Motor neuron (in vitro differentiated cells): ENCODE data around the gene CHID1. TPM values are rescaled to one million over a fixed set of nuclear protein-coding genes. Genes with fewer than 3 reads are reported as not detected.

ENCODE experiments used
- ATAC-seq, 8 experiments: fragments of 200-7000 bp; cut with Tn5 transposase; replicated peaks in 6 of 8; 2 replicates each; pipeline ENCODE4 v1.8.0; 2021; ENCODE audit warnings: mild to moderate bottlenecking in 8 of 8, moderate library complexity in 8 of 8
- H3K27ac ChIP-seq, 2 donors: fragments of 250-450 bp; sonication (Bioruptor Pico); 2 replicates each; pipeline ENCODE4 v1.9.0; 2021; ENCODE audit warnings: antibody characterized with exemption in 2 of 2, mild to moderate bottlenecking in 2 of 2, moderate library complexity in 1 of 2
- H3K4me1 ChIP-seq, 2 donors: fragments of 250-450 bp; sonication (Bioruptor Pico); replicated peaks in 1 of 2; 2 replicates each; pipeline ENCODE4 v1.6.1; 2021; ENCODE audit warnings: antibody characterized with exemption in 2 of 2, mild to moderate bottlenecking in 2 of 2, moderate library complexity in 1 of 2
- H3K4me3 ChIP-seq, 5 donors: fragments of 250-450 bp; sonication (Bioruptor Pico); 2 replicates each; pipeline ENCODE4 v1.9.0; 2021; ENCODE audit warnings: antibody characterized with exemption in 5 of 5, mild to moderate bottlenecking in 5 of 5, moderate library complexity in 4 of 5
- WGBS, 10 experiments: fragments of 450-650 bp; shearing (Covaris generic); methylation state at CpG; one replicate each; pipeline ENCODE4 v1.0.0; 2022; 5-methylcytosine and 5-hydroxymethylcytosine counted together
- in situ Hi-C, 9 experiments: fragments of 400-800 bp; cut with MboI; loops; one replicate each; pipeline ENCODE4 v1.15.0; 2021; ENCODE audit warnings: low sequenced_read_pairs in 9 of 9, low pct_unique_long_range_greater_than_20kb in 2 of 9; ENCODE audit not compliant: unreplicated experiment in 9 of 9
- total RNA-seq, 8 experiments: library from RNA; unstranded; fragments of 300-600 nt; gene quantifications; 2 replicates each; pipeline versions ENCODE4 v1.2.3 to v1.2.4, GENCODE V29; 2022

Gene CHID1
- total RNA-seq, 8 experiments from 2014 or later = 48.5 to 96.3 (median 66.8) TPM

DNA sequence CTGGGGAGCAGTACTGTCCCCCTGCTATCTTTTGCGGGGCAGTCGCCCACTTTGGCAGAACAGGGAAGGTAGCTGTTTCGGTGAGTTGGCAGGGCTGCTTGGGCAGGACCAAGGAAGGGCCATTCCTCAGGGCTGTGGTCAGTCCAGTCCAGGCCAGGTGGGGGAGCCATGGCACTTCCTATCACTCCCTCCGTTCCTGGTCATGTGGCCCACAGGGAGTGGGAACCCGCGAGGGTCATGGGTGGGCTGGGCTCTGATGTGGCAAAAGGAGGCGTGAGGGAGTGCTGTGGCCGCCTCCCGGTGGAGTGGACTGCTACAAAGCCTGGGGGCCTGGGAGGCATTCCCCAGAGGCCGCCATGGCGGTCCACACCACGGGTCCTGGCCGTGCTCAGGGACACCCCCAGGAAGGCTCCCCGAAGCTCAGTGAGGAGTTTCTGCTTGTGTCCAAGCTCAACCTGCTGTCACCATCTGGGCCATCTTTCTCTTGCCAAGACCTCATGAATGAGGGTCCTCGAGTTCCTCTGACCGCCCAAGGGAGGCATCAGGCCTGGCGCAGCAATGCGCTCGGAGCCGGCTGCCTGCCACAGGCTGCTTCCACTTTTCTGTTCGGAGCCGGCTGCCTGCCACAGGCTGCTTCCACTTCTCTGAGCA lies 11.9 kb downstream of the CHID1 start:
- WGBS, 10 experiments = 75 to 100% (median 98%) methylated on average over 2 to 6 of the region's 22 CpGs; no CpG with 5 or more reads in 4 of the 10 experiments
- peak; percentile 37 to 82 (median 74) for ATAC-seq
- Histone ChIP-seq H3K4me3 (no peak overlapping the region), H3K27ac (no peak overlapping the region), H3K4me1 (peaks cover 0 to 5% of the 10 kb centered on the region in 2 donors)
- in situ Hi-C loops = no loop called here

DNA sequence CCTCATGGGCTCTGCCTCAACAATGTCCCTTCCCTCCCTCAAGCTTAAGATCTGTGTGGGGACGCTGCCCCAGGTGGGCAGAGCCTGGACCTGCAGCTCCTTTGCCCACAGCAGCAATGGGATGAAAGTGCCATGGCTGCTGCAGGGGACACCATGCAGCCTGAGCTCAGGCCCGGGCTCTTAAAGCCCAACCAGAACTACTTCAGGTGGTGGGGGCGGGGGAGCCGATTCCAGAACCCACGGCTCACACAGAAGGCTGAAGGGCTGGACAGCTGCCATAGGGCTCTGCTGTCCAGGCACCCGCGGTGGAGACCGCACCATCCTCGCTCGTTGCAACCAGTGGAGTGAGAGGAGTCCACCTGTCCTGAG lies 12.5 kb downstream of the CHID1 start:
- 87% methylated on average over 9 of the region's 10 CpGs; no CpG with 5 or more reads in 9 of the 10 experiments for WGBS, 10 experiments
- no peak overlapping the region for H3K4me3 ChIP-seq
- H3K27ac ChIP-seq = peak overlapping the region in 1 of 2 donors; percentile 27
- peaks cover 0 to 5% of the 10 kb centered on the region in 2 donors for H3K4me1 ChIP-seq
- in situ Hi-C loops = no loop called here
- peak in 7 of 8 experiments; percentile 47 to 77 (median 70) for ATAC-seq

DNA sequence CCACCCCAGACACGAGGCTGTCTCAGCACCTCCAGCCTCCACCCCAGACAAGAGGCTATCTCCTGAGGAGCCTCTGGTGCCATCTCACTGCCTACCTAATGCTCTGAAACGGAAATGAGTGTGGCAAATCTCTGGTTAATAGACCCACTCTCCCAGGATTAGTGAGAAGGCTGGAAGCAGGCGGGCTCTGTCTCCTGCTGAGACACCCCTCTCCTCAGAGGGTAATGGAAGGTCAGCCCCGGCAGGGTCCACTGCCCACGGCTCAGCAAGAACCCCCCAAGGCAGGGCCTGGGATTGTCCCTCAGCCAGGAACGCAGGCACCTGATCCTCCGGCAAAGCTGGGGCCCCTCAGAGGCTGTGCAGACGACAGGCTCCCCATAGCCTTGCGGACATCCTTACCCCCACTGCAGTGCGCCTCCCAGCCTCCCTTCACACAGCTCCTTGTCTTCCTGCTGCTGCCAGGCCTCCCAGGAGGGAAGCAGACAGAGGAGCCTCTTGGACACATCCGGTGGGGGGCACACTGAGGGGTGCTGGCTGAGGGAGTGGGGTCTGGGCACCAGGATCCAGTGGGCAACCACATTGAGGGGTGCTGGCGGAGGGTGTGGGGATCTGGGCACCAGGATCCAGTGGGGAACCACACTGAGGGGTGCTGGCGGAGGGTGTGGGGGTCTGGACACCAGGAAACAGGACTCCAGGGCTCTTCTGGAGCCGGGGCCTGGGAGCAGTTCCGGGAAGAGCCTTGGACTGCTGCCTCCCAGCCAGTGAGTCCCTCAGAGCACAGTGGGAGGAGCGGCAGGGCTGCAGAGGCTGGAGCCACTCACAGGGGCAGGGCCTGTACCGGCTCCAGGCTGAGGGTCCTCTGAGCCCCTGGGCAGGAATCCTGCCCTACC lies 13.1 kb downstream of the CHID1 start:
- peak in 1 of 8 experiments; percentile 1 for ATAC-seq
- in situ Hi-C loops = no loop called here
- 72 to 100% (median 100%) methylated on average over 1 to 8 of the region's 17 CpGs; no CpG with 5 or more reads in 5 of the 10 experiments for WGBS, 10 experiments
- H3K27ac ChIP-seq = peak overlapping the region in 1 of 2 donors; percentile 27
- H3K4me1 ChIP-seq = peaks cover 0 to 5% of the 10 kb centered on the region in 2 donors
- no peak overlapping the region for H3K4me3 ChIP-seq

DNA sequence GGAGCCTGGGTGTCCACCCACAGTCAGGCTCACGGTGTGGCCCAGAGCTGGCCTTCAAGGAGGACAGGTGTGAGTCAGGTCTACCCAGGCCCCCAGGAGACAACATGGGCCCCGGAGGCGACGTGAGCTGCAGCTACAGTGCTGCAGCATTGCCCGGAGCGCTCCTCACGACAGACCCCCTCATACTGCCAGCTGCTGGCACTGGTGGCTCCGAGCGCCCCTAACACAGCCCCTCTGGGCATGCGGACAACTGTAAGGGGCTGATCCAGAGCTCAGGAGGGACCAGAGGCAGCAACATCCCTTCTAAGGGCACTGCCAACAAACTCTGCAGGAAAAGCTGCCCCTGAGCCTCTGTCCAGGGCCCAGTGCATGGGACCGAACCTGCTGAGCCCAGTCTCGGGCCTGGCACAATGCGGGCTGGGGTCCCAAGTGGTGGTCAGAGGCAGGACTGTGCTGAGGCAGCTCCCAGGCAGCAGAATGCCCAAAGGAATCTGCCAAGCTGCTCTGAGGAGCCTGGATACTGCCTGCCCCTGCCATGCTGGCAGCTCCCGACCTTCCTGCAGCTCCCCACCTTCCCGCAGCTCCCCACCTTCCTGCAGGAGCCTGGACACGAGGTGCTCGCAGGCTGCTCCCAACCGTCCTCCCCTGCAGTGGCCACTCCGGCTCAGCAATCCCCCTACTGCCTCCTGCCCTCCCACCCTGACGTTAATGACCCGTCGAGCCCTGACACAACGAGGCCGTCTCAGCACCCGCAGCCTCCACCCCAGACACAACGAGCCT lies 15.1 kb downstream of the CHID1 start:
- Histone ChIP-seq H3K4me3 (no peak overlapping the region), H3K27ac (no peak overlapping the region), H3K4me1 (peaks cover 12 to 23% of the 10 kb centered on the region in 2 donors)
- in situ Hi-C loops = no loop called here
- no peak for ATAC-seq
- WGBS, 10 experiments = 93 to 95% methylated on average over 3 to 4 of the region's 26 CpGs; no CpG with 5 or more reads in 8 of the 10 experiments

DNA sequence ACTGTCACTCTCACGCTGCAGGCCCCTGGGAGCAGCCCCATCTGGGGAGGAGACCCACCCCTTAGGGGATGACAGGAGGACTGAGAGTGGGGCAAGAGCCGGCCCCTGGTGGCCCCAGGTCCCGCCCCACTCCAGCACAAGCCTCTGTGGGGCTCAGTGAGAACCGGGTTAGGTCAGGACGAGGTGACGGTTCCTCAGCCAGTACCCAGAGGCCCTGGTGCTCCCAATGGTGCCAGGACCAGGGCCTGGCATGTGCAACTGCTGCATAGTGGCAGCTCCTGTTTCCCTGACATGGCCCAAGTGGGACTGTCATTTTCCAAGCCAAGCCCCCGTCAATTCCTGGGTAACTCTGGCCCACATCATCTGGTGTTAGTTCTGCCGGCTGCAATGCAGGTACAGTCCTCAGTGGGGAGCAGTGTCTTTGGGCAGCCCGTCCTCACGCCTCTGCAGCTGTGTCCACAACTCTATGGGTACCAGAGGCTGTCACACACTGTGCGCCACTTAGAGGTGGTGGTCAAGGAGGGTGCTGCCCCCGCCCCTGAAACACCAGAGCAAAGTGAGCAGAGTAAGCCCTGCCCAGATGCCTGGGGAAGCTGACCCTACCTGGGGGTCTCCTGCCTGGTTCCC lies 15.9 kb downstream of the CHID1 start:
- no peak overlapping the region for H3K4me3 ChIP-seq
- H3K4me1 ChIP-seq = peaks cover 21 to 31% of the 10 kb centered on the region in 2 donors
- WGBS, 10 experiments = 77 to 100% (median 95%) methylated on average over 1 to 3 of the region's 12 CpGs; no CpG with 5 or more reads in 7 of the 10 experiments
- H3K27ac ChIP-seq = no peak overlapping the region
- in situ Hi-C loops = no loop called here
- no peak for ATAC-seq

DNA sequence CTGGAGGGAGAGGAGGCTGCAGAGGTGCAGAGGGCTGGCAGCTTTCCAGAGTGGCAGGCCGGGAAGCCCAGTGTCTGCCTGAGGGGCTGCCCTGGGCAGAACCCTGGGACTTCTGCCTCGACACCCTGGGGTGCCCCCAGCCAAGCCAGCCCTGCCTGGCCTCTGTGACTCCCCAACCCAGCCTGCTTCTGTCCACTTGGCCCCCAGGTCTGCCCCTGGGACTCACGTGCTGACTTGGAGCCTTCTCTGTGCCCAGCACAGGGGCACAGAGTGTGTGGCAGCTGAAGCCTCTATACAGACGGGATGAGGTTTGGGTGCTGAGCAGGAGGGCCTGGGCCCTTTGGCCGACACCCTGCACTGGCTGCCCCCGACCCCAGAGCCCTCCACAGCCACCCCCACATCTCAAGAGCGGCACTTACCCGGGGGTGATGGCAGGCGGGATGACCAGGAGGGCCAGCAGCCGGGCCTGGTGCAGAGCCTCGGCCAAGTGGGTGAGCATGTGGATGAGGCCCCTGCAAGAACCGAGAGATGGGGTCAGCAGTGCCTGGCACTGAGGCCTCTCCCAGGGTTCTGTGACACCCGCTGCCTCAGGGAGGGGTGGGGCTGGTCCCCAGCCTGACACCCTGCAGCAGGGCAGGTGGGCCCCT lies 17.5 kb downstream of the CHID1 start:
- H3K4me3 ChIP-seq = no peak overlapping the region
- in situ Hi-C loops = no loop called here
- no peak for ATAC-seq
- 100% methylated on average over 2 of the region's 13 CpGs; no CpG with 5 or more reads in 9 of the 10 experiments for WGBS, 10 experiments
- no peak overlapping the region for H3K27ac ChIP-seq
- H3K4me1 ChIP-seq = peaks cover 27 to 33% of the 10 kb centered on the region in 2 donors

DNA sequence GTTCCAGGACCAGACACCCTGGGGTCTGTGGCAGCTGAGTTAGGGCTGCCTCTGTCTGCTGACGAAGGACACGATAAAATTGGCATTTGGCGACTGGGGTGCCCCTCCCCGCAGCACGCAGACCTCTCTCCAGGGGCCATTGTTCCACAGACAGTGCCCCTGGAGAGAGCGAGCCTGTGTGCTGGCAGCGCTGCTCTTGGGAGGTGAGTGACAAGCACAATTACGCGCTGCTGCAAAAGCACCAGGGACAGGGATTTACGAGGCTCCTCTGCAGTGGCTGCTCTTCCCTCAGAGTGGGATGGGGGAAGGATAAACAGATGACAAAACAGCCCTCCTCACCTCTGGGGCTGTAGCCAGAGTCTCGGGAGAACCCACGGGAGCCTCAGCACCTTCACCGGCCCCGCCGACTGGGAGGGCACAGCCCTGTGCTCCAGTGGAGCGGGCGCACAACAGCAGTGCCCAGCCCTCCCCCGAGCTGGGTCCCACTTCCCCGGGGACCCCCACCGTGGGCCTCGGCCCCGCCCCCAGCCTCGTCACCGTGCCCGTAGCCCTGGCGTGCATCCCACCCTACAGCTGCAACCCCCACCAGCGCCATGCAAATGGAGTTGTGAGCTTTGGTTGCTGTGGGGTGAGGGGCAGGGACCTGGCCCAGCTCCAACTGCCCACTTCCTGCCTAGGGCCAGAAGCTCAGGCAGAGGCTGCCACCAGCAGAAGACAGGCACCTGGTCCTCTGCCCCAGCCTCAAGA lies 19.6 kb downstream of the CHID1 start:
- in situ Hi-C loops = no loop called here
- Histone ChIP-seq H3K4me1 (peaks cover 27 to 28% of the 10 kb centered on the region in 2 donors), H3K4me3 (no peak overlapping the region), H3K27ac (peak overlapping the region; percentile 81 to 84)
- ATAC-seq = peak in 5 of 8 experiments; percentile 85 to 92 (median 88)
- 0 to 100% (median 56%) methylated on average over 1 to 5 of the region's 27 CpGs; no CpG with 5 or more reads in 7 of the 10 experiments for whole genome bisulfite sequencing, 10 experiments

DNA sequence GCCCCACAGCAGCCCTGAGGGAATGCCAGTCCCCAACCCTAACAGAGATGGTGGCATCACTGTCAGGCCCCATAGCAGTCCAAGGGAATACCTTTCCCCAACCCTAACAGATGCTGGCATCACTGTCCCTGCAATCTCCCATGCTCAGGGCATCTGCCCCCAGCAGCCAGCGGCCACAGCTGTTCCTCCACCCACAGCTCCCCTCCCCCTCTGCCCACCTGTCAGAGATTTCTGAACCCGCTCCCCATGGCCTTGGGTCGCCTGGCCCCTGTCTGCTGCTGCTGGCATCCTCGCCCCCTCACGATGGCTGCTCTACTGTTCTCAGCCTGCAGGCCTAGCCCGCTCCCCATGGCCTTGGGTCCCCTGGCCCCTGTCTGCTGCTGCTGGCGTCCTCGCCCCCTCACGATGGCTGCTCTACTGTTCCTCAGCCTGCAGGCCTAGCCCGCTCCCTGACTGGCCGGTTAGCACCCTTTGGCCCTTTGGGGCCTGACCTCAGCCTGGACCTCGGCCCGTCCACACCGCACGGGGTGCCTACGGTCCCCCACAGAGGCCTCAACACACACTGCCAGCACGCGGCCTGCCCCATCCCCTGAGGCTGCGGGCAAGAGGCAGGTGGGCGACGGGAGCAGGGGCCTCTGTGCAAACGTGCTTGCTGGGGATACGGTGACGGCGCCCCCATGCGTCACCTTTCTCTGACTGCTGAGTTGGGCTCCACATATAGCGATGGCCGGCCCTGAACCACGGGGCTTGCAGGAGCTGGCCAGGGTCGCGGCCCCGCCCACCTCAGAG lies 20.7 kb downstream of the CHID1 start:
- Histone ChIP-seq H3K27ac (peak overlapping the region; percentile 81 to 84), H3K4me3 (no peak overlapping the region), H3K4me1 (peaks cover 27 to 28% of the 10 kb centered on the region in 2 donors)
- peak in 1 of 8 experiments; percentile 26 for ATAC-seq
- WGBS, 10 experiments = 80 to 100% methylated on average over 1 of the region's 32 CpGs; no CpG with 5 or more reads in 8 of the 10 experiments
- in situ Hi-C loops = no loop called here

DNA sequence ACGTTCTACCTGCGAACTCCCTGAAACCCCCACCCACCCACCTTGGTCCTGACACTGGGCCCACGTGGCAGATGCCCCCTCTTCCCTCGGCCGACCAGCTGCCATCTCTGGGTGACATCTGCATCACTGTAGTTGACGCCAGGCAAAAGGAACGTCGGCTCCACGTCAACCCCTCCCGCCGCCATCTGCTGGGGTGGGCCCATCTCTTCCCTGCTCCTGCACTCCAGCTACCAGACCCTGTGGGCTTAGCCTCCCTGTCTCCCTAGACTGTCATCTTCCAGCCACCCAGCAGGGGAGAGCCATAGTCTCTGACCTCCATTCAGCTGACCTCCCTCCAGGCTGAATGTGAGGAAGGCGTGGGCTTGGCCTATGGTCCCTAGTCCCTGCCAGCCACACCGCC lies 21.4 kb downstream of the CHID1 start:
- WGBS, 10 experiments = 92% methylated on average over 2 of the region's 13 CpGs; no CpG with 5 or more reads in 9 of the 10 experiments
- peak in 2 of 8 experiments; percentile 8 to 66 for ATAC-seq
- H3K4me3 ChIP-seq = no peak overlapping the region
- H3K4me1 ChIP-seq = peaks cover 27 to 28% of the 10 kb centered on the region in 2 donors
- in situ Hi-C loops = no loop called here
- peak overlapping the region; percentile 81 to 84 for H3K27ac ChIP-seq

DNA sequence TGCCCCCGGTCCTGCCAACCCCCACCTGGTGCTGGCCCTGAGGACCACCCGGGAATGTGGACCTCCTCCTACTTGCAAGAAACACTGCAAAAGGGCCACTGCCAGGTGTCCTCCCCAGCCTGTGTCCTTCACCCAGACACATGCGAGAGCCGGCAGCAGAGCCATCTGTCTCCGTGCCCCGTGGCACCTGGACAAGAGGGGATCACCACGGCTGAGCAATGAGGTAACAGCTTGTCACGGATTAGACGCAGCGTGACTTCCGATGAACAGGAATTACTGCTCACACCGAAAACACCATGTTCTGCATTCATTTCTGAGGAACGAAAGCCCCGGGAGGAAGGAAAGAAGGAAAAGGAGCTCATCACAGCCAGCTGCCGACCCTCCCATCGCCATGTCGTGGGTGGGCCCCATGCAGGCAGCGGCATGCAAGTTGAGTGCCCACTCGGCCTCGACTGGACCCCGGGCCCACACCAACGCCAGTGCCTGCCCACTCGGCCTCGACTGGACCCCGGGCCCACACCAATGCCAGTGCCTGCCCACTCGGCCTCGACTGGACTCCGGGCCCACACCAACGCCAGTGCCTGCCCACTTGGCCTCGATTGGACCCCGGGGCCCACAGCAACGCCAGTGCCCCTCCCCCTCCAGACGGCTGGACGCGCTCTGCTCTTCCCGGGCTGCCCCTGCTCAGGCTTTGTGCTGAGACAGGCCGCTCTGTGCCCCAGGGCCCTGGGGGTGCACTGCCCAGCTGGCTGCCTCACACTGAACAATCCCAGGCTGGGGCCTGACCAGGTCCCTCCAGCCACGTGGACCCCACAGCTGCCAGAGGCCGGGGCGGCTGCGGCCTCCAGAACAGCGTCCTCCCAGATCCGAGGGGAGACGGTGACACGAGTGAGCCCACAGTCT lies 22.0 kb downstream of the CHID1 start:
- in situ Hi-C loops = no loop called here
- whole genome bisulfite sequencing, 10 experiments = 96 to 100% methylated on average over 1 to 15 of the region's 45 CpGs; no CpG with 5 or more reads in 8 of the 10 experiments
- no peak overlapping the region for H3K27ac ChIP-seq
- H3K4me1 ChIP-seq = peaks cover 27 to 28% of the 10 kb centered on the region in 2 donors
- no peak overlapping the region for H3K4me3 ChIP-seq
- ATAC-seq = no peak
